PC-3 (cell line): ENCODE results near the gene AGMAT.

ENCODE experiments used
- CTCF ChIP-seq: fragments of 300-600 bp; sonication (generic); conservative IDR thresholded peaks from 2 replicates; pipeline ENCODE4 v1.5.1; 2017; ENCODE audit warnings: antibody characterized with exemption, low read depth, mild to moderate bottlenecking, low read length
- EZH2 ChIP-seq: fragments of 300-600 bp; sonication (generic); IDR thresholded peaks from one replicate; pipeline ENCODE4 v1.6.1; 2017; ENCODE audit warnings: antibody characterized with exemption, mild to moderate bottlenecking, low read length; ENCODE audit not compliant: unreplicated experiment
- EZH2phosphoT487 ChIP-seq: fragments of 300-600 bp; sonication (generic); IDR thresholded peaks from 2 replicates; pipeline ENCODE4 v1.6.1; 2018; ENCODE audit warnings: mild to moderate bottlenecking, antibody characterized with exemption, low read length, borderline replicate concordance

- TF ChIP-seq CTCF (no peak), EZH2 (no peak), EZH2phosphoT487 (no peak)
These were observed 41.6 kb downstream of the AGMAT start for GRCh38 chr1:15543251-15543588.
